Measurements from ENCODE around the gene MAPK1. TPM values are rescaled to one million over a fixed set of nuclear protein-coding genes. Genes with fewer than 3 reads are reported as not detected.
"Not testable (repeated sequence)": the region's sequence is repeated elsewhere in the genome, so short reads cannot be mapped to it uniquely, and the experiment has no call there.

MAPK1 gene
- total RNA-seq, 1 donor from 2014 or later, result 101 TPM

GRCh38 chr22:21727768-21728167 lies 139.7 kb downstream of the MAPK1 start:
- Mint-ChIP-seq H3K36me3 (ENCODE audit: low read depth) (no peaks in the 10 kb centered on the region), H3K9me3 (no peaks in the 10 kb centered on the region), H3K4me3 (no peak overlapping the region), H3K27ac (no peak overlapping the region), H3K27me3 (no peaks in the 10 kb centered on the region), H3K4me1 (peaks cover 6% of the 10 kb centered on the region)
- DNase-seq, result no peak
- intact Hi-C loops (cut with micrococcal nuclease), result no loop called here

- Mint-ChIP-seq H3K4me3 (no peak overlapping the region), H3K4me1 (peaks cover 6% of the 10 kb centered on the region), H3K9me3 (no peaks in the 10 kb centered on the region), H3K36me3 (ENCODE audit: low read depth) (no peaks in the 10 kb centered on the region), H3K27ac (no peak overlapping the region), H3K27me3 (no peaks in the 10 kb centered on the region)
- DNase-seq, result no peak
- intact Hi-C loops (cut with micrococcal nuclease), result no loop called here
Observed at GRCh38 chr22:21727159-21727558, 140.3 kb downstream of the MAPK1 start.

- Mint-ChIP-seq H3K27ac (no peak overlapping the region), H3K27me3 (no peaks in the 10 kb centered on the region), H3K36me3 (ENCODE audit: low read depth) (no peaks in the 10 kb centered on the region), H3K9me3 (no peaks in the 10 kb centered on the region), H3K4me1 (peaks cover 6% of the 10 kb centered on the region), H3K4me3 (no peak overlapping the region)
- intact Hi-C loops (cut with micrococcal nuclease), result no loop called here
- peak; percentile 84 for DNase-seq
Observed at GRCh38 chr22:21726650-21727049, 140.8 kb downstream of the MAPK1 start.

GRCh38 chr22:21725956-21726649 lies 141.3 kb downstream of the MAPK1 start:
- peaks cover 6% of the 10 kb centered on the region for H3K4me1 Mint-ChIP-seq

GRCh38 chr22:21724496-21724895 lies 142.9 kb downstream of the MAPK1 start:
- H3K27me3 Mint-ChIP-seq; H3K27ac Mint-ChIP-seq; H3K4me3 Mint-ChIP-seq; H3K36me3 Mint-ChIP-seq (ENCODE audit: low read depth); intact Hi-C loops (cut with micrococcal nuclease); H3K4me1 Mint-ChIP-seq; DNase-seq; H3K9me3 Mint-ChIP-seq: not testable (repeated sequence)

More at GRCh38 chr22:21725956-21726649, 141.3 kb downstream of the MAPK1 start:
- Mint-ChIP-seq H3K9me3 (no peaks in the 10 kb centered on the region), H3K4me3 (no peak overlapping the region), H3K27me3 (no peaks in the 10 kb centered on the region), H3K27ac (no peak overlapping the region), H3K36me3 (ENCODE audit: low read depth) (no peaks in the 10 kb centered on the region)
- DNase-seq, result no peak
- intact Hi-C loops (cut with micrococcal nuclease), result no loop called here

GRCh38 chr22:21721195-21721852 lies 146.1 kb downstream of the MAPK1 start:
- H3K36me3 Mint-ChIP-seq (ENCODE audit: low read depth); H3K4me3 Mint-ChIP-seq; H3K4me1 Mint-ChIP-seq; H3K27me3 Mint-ChIP-seq; H3K27ac Mint-ChIP-seq; DNase-seq; H3K9me3 Mint-ChIP-seq; intact Hi-C loops (cut with micrococcal nuclease): not testable (repeated sequence)

- H3K27ac Mint-ChIP-seq; intact Hi-C loops (cut with micrococcal nuclease); DNase-seq; H3K4me3 Mint-ChIP-seq; H3K27me3 Mint-ChIP-seq; H3K9me3 Mint-ChIP-seq; H3K36me3 Mint-ChIP-seq (ENCODE audit: low read depth); H3K4me1 Mint-ChIP-seq: not testable (repeated sequence)
Observed at GRCh38 chr22:21720191-21720859, 147.1 kb downstream of the MAPK1 start.

- intact Hi-C loops (cut with micrococcal nuclease), result no loop called here
- Mint-ChIP-seq H3K4me3 (no peak overlapping the region), H3K36me3 (ENCODE audit: low read depth) (no peaks in the 10 kb centered on the region), H3K27me3 (peaks cover 1% of the 10 kb centered on the region), H3K9me3 (no peaks in the 10 kb centered on the region), H3K4me1 (no peaks in the 10 kb centered on the region), H3K27ac (no peak overlapping the region)
- DNase-seq, result no peak
Observed at GRCh38 chr22:21719024-21719423, 148.4 kb downstream of the MAPK1 start.

- Mint-ChIP-seq H3K27ac (no peak overlapping the region), H3K27me3 (peaks cover 1% of the 10 kb centered on the region), H3K4me3 (no peak overlapping the region), H3K9me3 (no peaks in the 10 kb centered on the region), H3K36me3 (ENCODE audit: low read depth) (no peaks in the 10 kb centered on the region), H3K4me1 (peaks cover under 1% of the 10 kb centered on the region)
- DNase-seq, result no peak
- intact Hi-C loops (cut with micrococcal nuclease), result no loop called here
Observed at GRCh38 chr22:21718499-21718898, 148.9 kb downstream of the MAPK1 start.

- H3K27me3 Mint-ChIP-seq; H3K27ac Mint-ChIP-seq; H3K4me1 Mint-ChIP-seq; H3K36me3 Mint-ChIP-seq (ENCODE audit: low read depth); H3K4me3 Mint-ChIP-seq; H3K9me3 Mint-ChIP-seq; intact Hi-C loops (cut with micrococcal nuclease); DNase-seq: not testable (repeated sequence)
Observed at GRCh38 chr22:21716395-21717122, 150.9 kb downstream of the MAPK1 start.

GRCh38 chr22:21714786-21715185 lies 152.7 kb downstream of the MAPK1 start:
- Mint-ChIP-seq H3K36me3 (ENCODE audit: low read depth) (peaks cover 2% of the 10 kb centered on the region), H3K9me3 (no peaks in the 10 kb centered on the region), H3K27ac (no peak overlapping the region), H3K4me3 (no peak overlapping the region), H3K27me3 (peaks cover 4% of the 10 kb centered on the region), H3K4me1 (peaks cover 4% of the 10 kb centered on the region)
- DNase-seq, result no peak
- intact Hi-C loops (cut with micrococcal nuclease), result no loop called here

GRCh38 chr22:21714059-21714770 lies 153.2 kb downstream of the MAPK1 start:
- Mint-ChIP-seq H3K36me3 (ENCODE audit: low read depth) (peaks cover 2% of the 10 kb centered on the region), H3K4me3 (no peak overlapping the region), H3K4me1 (peaks cover 4% of the 10 kb centered on the region), H3K27ac (no peak overlapping the region), H3K27me3 (peaks cover 4% of the 10 kb centered on the region), H3K9me3 (no peaks in the 10 kb centered on the region)
- intact Hi-C loops (cut with micrococcal nuclease), result no loop called here
- DNase-seq, result no peak

GRCh38 chr22:21713428-21714058 lies 153.9 kb downstream of the MAPK1 start:
- Mint-ChIP-seq H3K36me3 (ENCODE audit: low read depth) (peaks cover 2% of the 10 kb centered on the region), H3K4me1 (peaks cover 4% of the 10 kb centered on the region), H3K4me3 (no peak overlapping the region), H3K27ac (no peak overlapping the region), H3K27me3 (peaks cover 4% of the 10 kb centered on the region), H3K9me3 (no peaks in the 10 kb centered on the region)
- intact Hi-C loops (cut with micrococcal nuclease), result loop anchor here (1.0 kb wide), 2 partner anchors 225 to 239 kb away; partner anchors contain the start of gene PPM1F
- no peak for DNase-seq

All from activated CD4-positive, alpha-beta T cell treated with anti-CD3 and anti-CD28 coated beads, Interleukin-2, amount 10 ng/mL, durations not matched to agents 24 days and 14 days (primary cell).